Activated naive CD4-positive, alpha-beta T cell treated with anti-CD3 and anti-CD28 coated beads, Interleukin-2, amount 50 U/mL, for 16 hours (primary cell): Measurements from ENCODE around the gene GPM6B.
"Not testable (repeated sequence)": the region's sequence is repeated elsewhere in the genome, so short reads cannot be mapped to it uniquely, and the experiment has no call there.

ENCODE experiments used
- DNase-seq: peaks from one replicate; pipeline ENCODE4 v3.0.0-alpha.2; 2020

The GPM6B gene

GRCh38 chrX:13763489-13763888 is 53.4 kb downstream of the GPM6B start:
- no peak for DNase-seq

- no peak for DNase-seq
Observed at GRCh38 chrX:13761606-13762414, 55.1 kb downstream of the GPM6B start.

- no peak for DNase-seq
Observed at GRCh38 chrX:13760426-13760825, 56.5 kb downstream of the GPM6B start.

GRCh38 chrX:13759152-13759718 is 57.7 kb downstream of the GPM6B start:
- no peak for DNase-seq

GRCh38 chrX:13756381-13756780 is 60.5 kb downstream of the GPM6B start:
- DNase-seq, result no peak

GRCh38 chrX:13755254-13755653 is 61.6 kb downstream of the GPM6B start:
- no peak for DNase-seq

GRCh38 chrX:13754765-13755164 is 62.1 kb downstream of the GPM6B start:
- no peak for DNase-seq

GRCh38 chrX:13752646-13753045 is 64.2 kb downstream of the GPM6B start:
- no peak for DNase-seq

- DNase-seq, result no peak
Observed at GRCh38 chrX:13752141-13752540, 64.8 kb downstream of the GPM6B start.

- no peak for DNase-seq
Observed at GRCh38 chrX:13750812-13751211, 66.1 kb downstream of the GPM6B start.

- DNase-seq, result no peak
Observed at GRCh38 chrX:13750204-13750603, 66.7 kb downstream of the GPM6B start.

GRCh38 chrX:13748486-13748885 is 68.4 kb downstream of the GPM6B start:
- DNase-seq, result no peak

GRCh38 chrX:13747836-13748235 is 69.1 kb downstream of the GPM6B start:
- peak; percentile 17 for DNase-seq

- DNase-seq, result peak; percentile 48
Observed at GRCh38 chrX:13742397-13743176, 74.3 kb downstream of the GPM6B start.

GRCh38 chrX:13741695-13742094 is 75.2 kb downstream of the GPM6B start:
- no peak for DNase-seq

- peak; percentile 86 for DNase-seq
Observed at GRCh38 chrX:13734278-13735172, 82.4 kb downstream of the GPM6B start, which contains the start of the genes OFD1 and TRAPPC2. Gene OFD1 (plus strand): TSS chrX:13734748. CDS start chrX:13735072, 324 bp downstream. Gene TRAPPC2 (minus strand): TSS chrX:13734620. CDS start chrX:13719963, 14,657 bp downstream.

- DNase-seq, result no peak
Observed at GRCh38 chrX:13733506-13733905, 83.4 kb downstream of the GPM6B start.

GRCh38 chrX:13732246-13733067 is 84.4 kb downstream of the GPM6B start:
- no peak for DNase-seq

GRCh38 chrX:13730523-13730922 is 86.4 kb downstream of the GPM6B start:
- not testable (repeated sequence) for DNase-seq

- DNase-seq, result not testable (repeated sequence)
Observed at GRCh38 chrX:13726583-13726982, 90.3 kb downstream of the GPM6B start.

- DNase-seq, result not testable (repeated sequence)
Observed at GRCh38 chrX:13724878-13725277, 92.0 kb downstream of the GPM6B start.
